Measurements from ENCODE around the gene SPTLC1. TPM values are rescaled to one million over a fixed set of nuclear protein-coding genes. Genes with fewer than 3 reads are reported as not detected.

SPTLC1 gene
- total and polyA plus RNA-seq, 10 of the 15 experiments (the other 5 are each of a cell fraction or from before 2014, with no cell fraction given): 38.0 to 68.7 (median 52.8) TPM

GRCh38 chr9:92136184-92136858, 21.1 kb upstream of the SPTLC1 start:
- no peaks in the 10 kb centered on the region for H3K79me2 ChIP-seq (ENCODE audit: control insufficient read depth, insufficient read depth, low read length)
- H3K9me3 ChIP-seq (replicated peaks; ENCODE audit: control insufficient read depth, insufficient read depth, low read length): no peaks in the 10 kb centered on the region
- WGBS (ENCODE audit: insufficient coverage, insufficient replicate concordance, low lambda C conversion rate, missing lambda C conversion rate): 29% methylated on average over 19 of the region's 19 CpGs
- ChIA-PET CTCF (interaction anchor here (0.6 to 5.3 kb wide), 7 partner anchors 11 to 655 kb away, joined by 3 to 32 read pairs (median 3); partner anchors contain the start of genes CENPP and NOL8), POLR2A (no interaction called here), RAD21 (ENCODE audit: unreplicated experiment) (interaction anchor here (1.9 kb wide), 1 partner anchor 303 kb away, joined by 4 read pairs; no protein-coding TSS in a partner anchor), SMC1A (ENCODE audit: uncharacterized antibody, unreplicated experiment) (interaction anchor here (1.0 kb wide), 1 partner anchor 303 kb away, joined by 3 read pairs; no protein-coding TSS in a partner anchor)
- intact Hi-C loops (cut with micrococcal nuclease; ENCODE audit: unreplicated experiment): loop anchor here (5.0 kb wide), 2 partner anchors 106 to 656 kb away; no protein-coding TSS in a partner anchor
- H4K20me1 ChIP-seq (ENCODE audit: control insufficient read depth, insufficient read depth): no peaks in the 10 kb centered on the region
- no peak overlapping the region for H3K9ac ChIP-seq (ENCODE audit: control insufficient read depth, insufficient read depth, low read length)
- FAIRE-seq (no peak), DNase-seq (ENCODE audit: low read depth, low spot score) (no peak), ATAC-seq (no peak)
- no peak overlapping the region for H3K4me3 ChIP-seq
- BruUV-seq (replicated peaks): no TSS peak
- no peaks in the 10 kb centered on the region for H3K36me3 ChIP-seq (ENCODE audit: control insufficient read depth in 2 of 2, insufficient read depth in 2 of 2, low read length in 1 of 2)
- no peak overlapping the region for H3K4me2 ChIP-seq (ENCODE audit: control insufficient read depth, insufficient read depth)
- no peak overlapping the region for H2AFZ ChIP-seq (ENCODE audit: control insufficient read depth, low read depth, low read length)
- peaks cover 0 to under 1% of the 10 kb centered on the region in 2 experiments; a peak in 3 of 4 replicates for H3K27me3 ChIP-seq (replicated peaks in 1 of 2; ENCODE audit: control insufficient read depth in 2 of 2, insufficient read depth in 2 of 2, low read length in 1 of 2)
- no peak overlapping the region for H3K27ac ChIP-seq (ENCODE audit: control insufficient read depth, insufficient read depth)
- H3K4me1 ChIP-seq (ENCODE audit: control insufficient read depth, insufficient read depth, low read length): no peaks in the 10 kb centered on the region; the same call in 1 of the 2 replicates
- TF ChIP-seq NFYA (IDR thresholded peaks at IDR 0.05; ENCODE audit: borderline replicate concordance, low read depth, low read length) (no peak), ASH2L (IDR thresholded peaks at IDR 0.05; ENCODE audit: borderline replicate concordance, low read depth) (no peak)
- in situ Hi-C loops (cut with MboI): loop anchor here (5.0 kb wide), 2 partner anchors 501 to 656 kb away; no protein-coding TSS in a partner anchor

- no TSS peak for BruUV-seq (replicated peaks)
- no peak for FAIRE-seq
- H3K9ac ChIP-seq (ENCODE audit: control insufficient read depth, insufficient read depth, low read length): no peak overlapping the region
- 11% methylated on average over 7 of the region's 7 CpGs for WGBS (ENCODE audit: insufficient coverage, insufficient replicate concordance, low lambda C conversion rate, missing lambda C conversion rate)
- H3K9me3 ChIP-seq (replicated peaks; ENCODE audit: control insufficient read depth, insufficient read depth, low read length): no peaks in the 10 kb centered on the region
- POLR2A ChIA-PET: no interaction called here
- H3K36me3 ChIP-seq (ENCODE audit: control insufficient read depth in 2 of 2, insufficient read depth in 2 of 2, low read length in 1 of 2): no peaks in the 10 kb centered on the region
- intact Hi-C loops (cut with micrococcal nuclease; ENCODE audit: unreplicated experiment): loop anchor here (2.0 to 5.0 kb wide), 3 partner anchors 107 to 657 kb away; no protein-coding TSS in a partner anchor
- no peaks in the 10 kb centered on the region for H4K20me1 ChIP-seq (ENCODE audit: control insufficient read depth, insufficient read depth)
- in situ Hi-C loops (cut with MboI): loop anchor here (5.0 kb wide), 2 partner anchors 502 to 657 kb away; no protein-coding TSS in a partner anchor
- ATAC-seq: no peak
- no peaks in the 10 kb centered on the region for H3K79me2 ChIP-seq (ENCODE audit: control insufficient read depth, insufficient read depth, low read length)
- no peak overlapping the region for H3K4me3 ChIP-seq
- TF ChIP-seq TARDBP (IDR thresholded peaks at IDR 0.05; ENCODE audit: borderline replicate concordance): no peak
- no peak for TF ChIP-seq IRF5 (IDR thresholded peaks at IDR 0.05; ENCODE audit: borderline replicate concordance)
- TF ChIP-seq ZZZ3 (IDR thresholded peaks at IDR 0.05; ENCODE audit: control insufficient read depth, insufficient read length, low read depth): no peak
- no peak for TF ChIP-seq HDAC6 (IDR thresholded peaks at IDR 0.05; ENCODE audit: unreplicated experiment)
- no peak for TF ChIP-seq NKRF (conservative IDR thresholded peaks at IDR 0.05)
- TF ChIP-seq WRNIP1 (IDR thresholded peaks at IDR 0.05; ENCODE audit: borderline replicate concordance, low read depth, low read length): no peak
- H3K27ac ChIP-seq (ENCODE audit: control insufficient read depth, insufficient read depth): no peak overlapping the region
- no peak overlapping the region for H2AFZ ChIP-seq (ENCODE audit: control insufficient read depth, low read depth, low read length)
- no peaks in the 10 kb centered on the region; the same call in 1 of the 2 replicates for H3K4me1 ChIP-seq (ENCODE audit: control insufficient read depth, insufficient read depth, low read length)
- H3K27me3 ChIP-seq (replicated peaks in 1 of 2; ENCODE audit: control insufficient read depth in 2 of 2, insufficient read depth in 2 of 2, low read length in 1 of 2): no peaks in the 10 kb centered on the region; a peak in 1 of 4 replicates
- no peak overlapping the region for H3K4me2 ChIP-seq (ENCODE audit: control insufficient read depth, insufficient read depth)
- DNase-seq (ENCODE audit: low read depth, low spot score): no peak
- RAD21 ChIA-PET (ENCODE audit: unreplicated experiment): interaction anchor here (1.9 kb wide), 1 partner anchor 304 kb away, joined by 4 read pairs; no protein-coding TSS in a partner anchor
- SMC1A ChIA-PET (ENCODE audit: uncharacterized antibody, unreplicated experiment): interaction anchor here (1.0 kb wide), 1 partner anchor 303 kb away, joined by 3 read pairs; no protein-coding TSS in a partner anchor
- CTCF ChIA-PET: interaction anchor here (0.6 to 1.1 kb wide), 7 partner anchors 96 to 655 kb away, joined by 3 to 4 read pairs (median 3); partner anchors contain the start of gene ECM2
Measured at GRCh38 chr9:92135576-92135975, 20.4 kb upstream of the SPTLC1 start.

Data from GM12878 (cell line).